Activated CD4-positive, alpha-beta memory T cell treated with anti-CD3 and anti-CD28 coated beads for 36 hours (primary cell): Measurements from ENCODE around the gene METTL2A. TPM values are rescaled to one million over a fixed set of nuclear protein-coding genes. Genes with fewer than 3 reads are reported as not detected.
A peak's percentile ranks its signal among the peaks of the same experiment; 100 is the strongest.
"Not testable (repeated sequence)": the region's sequence is repeated elsewhere in the genome, so short reads cannot be mapped to it uniquely, and the experiment has no call there.

Experiments
- CTCF ChIA-PET: fragments of 350-600 bp; sonication (Branson Sonifier 250); formaldehyde crosslinking; loops from one replicate; lab custom pipeline; 2021; ENCODE audit warnings: antibody characterized with exemption, inconsistent platforms; lab: Charles Lee
- POLR2A ChIA-PET: fragments of 350-600 bp; sonication (Branson Sonifier 250); formaldehyde crosslinking; loops from one replicate; lab custom pipeline; 2021; ENCODE audit warnings: antibody characterized with exemption; lab: Charles Lee
- DNase-seq: peaks from one replicate; pipeline ENCODE4 v3.0.0-alpha.2; 2020
- H3K27ac Mint-ChIP-seq: one replicate; pipeline ENCODE4 v1.8.0; 2021; ENCODE audit warnings: mixed read lengths
- H3K27me3 Mint-ChIP-seq: one replicate; pipeline ENCODE4 v1.8.0; 2021; ENCODE audit warnings: mixed read lengths
- H3K36me3 Mint-ChIP-seq: one replicate; pipeline ENCODE4 v1.8.0; 2021; ENCODE audit warnings: mixed read lengths
- H3K4me1 Mint-ChIP-seq: one replicate; pipeline ENCODE4 v1.8.0; 2021; ENCODE audit warnings: low read depth, mixed read lengths
- H3K4me3 Mint-ChIP-seq: one replicate; pipeline ENCODE4 v1.8.0; 2021; ENCODE audit warnings: mild to moderate bottlenecking, mixed read lengths
- H3K9me3 Mint-ChIP-seq: one replicate; pipeline ENCODE4 v1.8.0; 2021; ENCODE audit warnings: mixed read lengths
- intact Hi-C: fragments of 100-400 bp; cut with micrococcal nuclease; formaldehyde crosslinking; loops from one replicate; pipeline ENCODE4 v1.15.1; 2023
- total RNA-seq, 2 experiments: library from RNA; stranded (reverse); gene quantifications; one replicate each; pipeline ENCODE4 v1.2.3, GENCODE V29; 2021

The METTL2A gene
- total RNA-seq, 2 experiments from 2014 or later = 26.6 to 27.4 TPM

DNA sequence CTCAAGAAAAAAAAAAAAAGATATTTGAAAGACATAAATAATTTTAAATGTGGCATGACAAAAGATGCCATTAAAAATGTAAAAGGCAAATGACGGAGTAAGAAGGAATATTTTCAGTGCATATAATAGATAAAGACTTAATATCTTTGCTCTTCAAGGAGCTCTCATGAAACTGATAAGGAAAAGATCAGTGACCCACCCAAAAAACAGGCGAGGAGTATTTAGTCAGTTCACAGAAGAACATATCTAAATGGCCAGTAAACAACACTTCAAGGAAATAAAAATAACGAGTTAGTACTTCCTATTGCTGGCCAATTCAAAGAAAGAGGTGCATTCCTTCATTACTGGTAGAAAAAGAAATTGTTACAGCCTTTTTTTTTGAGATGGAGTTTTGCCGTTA, 22.1 kb downstream of the METTL2A start:
- H3K4me1 Mint-ChIP-seq, H3K27ac Mint-ChIP-seq, intact Hi-C loops, H3K9me3 Mint-ChIP-seq, H3K4me3 Mint-ChIP-seq, CTCF ChIA-PET, H3K27me3 Mint-ChIP-seq, DNase-seq, POLR2A ChIA-PET: not testable (repeated sequence)
- peaks cover 35% of the 10 kb centered on the region for H3K36me3 Mint-ChIP-seq

- H3K27ac Mint-ChIP-seq, intact Hi-C loops, H3K9me3 Mint-ChIP-seq, H3K4me1 Mint-ChIP-seq, H3K4me3 Mint-ChIP-seq, H3K27me3 Mint-ChIP-seq, CTCF ChIA-PET, DNase-seq, POLR2A ChIA-PET: not testable (repeated sequence)
- peaks cover 18% of the 10 kb centered on the region for H3K36me3 Mint-ChIP-seq
Observed at GRCh38 chr17:62452195-62452594, 28.5 kb downstream of the METTL2A start.

DNA sequence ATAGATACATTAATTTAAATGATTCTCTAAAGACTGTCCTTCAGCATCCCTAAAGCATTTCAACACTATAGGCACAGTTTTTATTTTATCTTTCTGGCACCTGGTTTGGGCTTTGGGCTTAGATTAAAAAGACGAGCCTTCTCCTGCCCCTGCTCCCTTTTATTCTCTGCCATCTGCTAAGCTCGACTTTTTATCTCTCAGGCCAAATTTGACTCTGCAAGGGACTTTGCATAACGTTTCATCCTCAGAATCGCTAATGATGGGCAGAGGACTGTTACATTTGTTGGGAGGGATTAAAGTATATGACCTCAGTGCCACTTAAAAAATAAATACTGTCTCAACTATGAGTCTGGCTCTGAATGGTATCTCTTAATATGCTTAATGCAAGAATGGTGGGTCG, 29.3 kb downstream of the METTL2A start:
- CTCF ChIA-PET, H3K27me3 Mint-ChIP-seq, POLR2A ChIA-PET, H3K9me3 Mint-ChIP-seq, DNase-seq, H3K27ac Mint-ChIP-seq, intact Hi-C loops, H3K4me3 Mint-ChIP-seq: not testable (repeated sequence)
- Mint-ChIP-seq H3K4me1 (peaks cover 12% of the 10 kb centered on the region), H3K36me3 (peaks cover 13% of the 10 kb centered on the region)

- H3K27ac Mint-ChIP-seq = peak overlapping the region; percentile 28
- intact Hi-C loops, DNase-seq, H3K27me3 Mint-ChIP-seq, H3K9me3 Mint-ChIP-seq, H3K4me3 Mint-ChIP-seq, POLR2A ChIA-PET, CTCF ChIA-PET: not testable (repeated sequence)
- H3K4me1 Mint-ChIP-seq = peaks cover 18% of the 10 kb centered on the region
- H3K36me3 Mint-ChIP-seq = peaks cover 10% of the 10 kb centered on the region
Observed at GRCh38 chr17:62453656-62454055, 30.0 kb downstream of the METTL2A start.

DNA sequence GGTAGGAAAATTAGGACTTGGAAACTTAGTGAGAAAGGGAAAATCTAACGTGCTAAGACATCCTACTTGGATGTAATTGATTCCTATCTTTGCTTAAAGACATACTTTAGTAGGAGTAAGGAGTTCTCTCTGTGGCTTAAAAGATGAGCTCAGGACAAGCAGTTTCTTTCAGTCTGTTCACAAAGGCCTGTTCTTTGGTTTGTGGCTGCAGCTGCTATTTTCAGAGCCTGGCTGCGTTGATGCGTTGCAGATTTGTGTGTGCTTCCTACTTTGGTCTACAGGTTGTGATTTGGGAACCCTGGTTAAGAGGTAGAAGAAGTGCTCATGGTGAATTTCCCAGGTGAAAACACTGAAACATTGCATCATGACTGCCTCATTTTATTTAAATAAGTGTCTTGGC, 30.4 kb downstream of the METTL2A start:
- CTCF ChIA-PET, H3K9me3 Mint-ChIP-seq, intact Hi-C loops, H3K36me3 Mint-ChIP-seq, POLR2A ChIA-PET, H3K27me3 Mint-ChIP-seq, DNase-seq, H3K4me3 Mint-ChIP-seq, H3K27ac Mint-ChIP-seq: not testable (repeated sequence)
- peaks cover 19% of the 10 kb centered on the region for H3K4me1 Mint-ChIP-seq

DNA sequence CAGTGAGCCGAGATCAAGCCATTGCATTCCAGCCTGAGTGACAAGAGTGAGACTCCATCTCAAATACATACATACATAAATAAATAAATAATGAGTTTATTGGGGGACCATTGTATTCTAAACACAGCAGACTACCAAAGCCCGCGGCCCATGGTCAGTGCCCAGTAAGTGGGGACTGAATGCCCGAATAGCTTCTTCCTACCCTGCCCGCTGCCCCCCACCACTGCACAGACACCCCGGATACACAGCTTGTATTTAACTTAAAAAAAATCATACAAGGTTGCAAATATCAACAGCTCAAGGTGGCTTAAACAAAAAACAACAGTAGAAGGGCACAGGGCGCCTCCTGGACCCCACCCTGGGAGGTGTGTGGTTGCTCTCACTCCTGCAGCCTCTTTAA, 32.3 kb downstream of the METTL2A start:
- POLR2A ChIA-PET = no interaction called here
- DNase-seq = no peak
- no peaks in the 10 kb centered on the region for H3K27me3 Mint-ChIP-seq
- H3K4me1 Mint-ChIP-seq = peaks cover 19% of the 10 kb centered on the region
- H3K27ac Mint-ChIP-seq = no peak overlapping the region
- intact Hi-C loops = no loop called here
- CTCF ChIA-PET = no interaction called here
- no peaks in the 10 kb centered on the region for H3K9me3 Mint-ChIP-seq
- H3K36me3 Mint-ChIP-seq = peaks cover 2% of the 10 kb centered on the region
- H3K4me3 Mint-ChIP-seq = no peak overlapping the region

DNA sequence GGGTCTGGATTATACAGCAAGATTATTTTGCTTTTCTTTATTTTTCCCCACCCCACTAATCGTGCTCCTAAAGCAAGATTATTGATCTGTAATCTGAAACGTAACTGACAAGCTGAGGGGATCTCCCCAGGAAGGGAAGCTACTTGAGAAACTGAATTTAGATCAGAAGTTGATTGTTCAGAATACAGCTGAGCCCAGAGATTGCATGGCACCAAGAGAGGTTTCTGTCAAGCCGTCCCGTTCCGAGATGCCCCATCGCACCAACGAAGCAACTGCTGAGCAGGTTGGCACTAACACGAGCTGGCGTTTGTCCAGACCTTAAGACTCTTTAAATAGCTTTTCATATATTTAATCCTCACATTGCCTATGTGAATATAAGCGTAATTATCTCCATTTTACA, 34.8 kb downstream of the METTL2A start:
- H3K4me3 Mint-ChIP-seq, DNase-seq, H3K27me3 Mint-ChIP-seq, H3K27ac Mint-ChIP-seq, H3K9me3 Mint-ChIP-seq, intact Hi-C loops, H3K36me3 Mint-ChIP-seq, POLR2A ChIA-PET: not testable (repeated sequence)
- CTCF ChIA-PET = interaction anchor here (0.6 kb wide), 1 partner anchor 300 kb away, joined by 3 read pairs; no protein-coding TSS in a partner anchor
- H3K4me1 Mint-ChIP-seq = peaks cover 19% of the 10 kb centered on the region

DNA sequence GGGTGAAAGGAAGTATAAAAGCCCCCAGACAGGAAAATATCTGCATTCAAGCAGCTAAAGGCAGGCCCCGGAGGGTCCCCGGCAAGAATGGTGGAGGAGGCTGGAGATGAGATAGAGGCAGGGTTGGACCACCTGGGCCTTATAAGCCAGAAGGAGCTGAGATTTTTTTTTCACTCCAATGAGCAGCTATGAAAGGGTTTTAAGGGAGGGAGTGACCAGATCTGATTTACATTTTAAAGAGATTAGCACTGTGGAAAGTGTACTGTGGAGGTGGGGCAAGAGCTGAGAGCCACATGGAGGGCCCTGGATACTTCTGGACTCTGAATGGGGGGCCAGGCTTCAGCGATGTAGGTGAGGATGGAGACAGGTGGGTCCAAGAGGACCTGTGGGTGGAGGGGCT, 40.7 kb downstream of the METTL2A start:
- DNase-seq, H3K4me1 Mint-ChIP-seq, H3K36me3 Mint-ChIP-seq, H3K9me3 Mint-ChIP-seq, H3K4me3 Mint-ChIP-seq, POLR2A ChIA-PET, H3K27me3 Mint-ChIP-seq, intact Hi-C loops, H3K27ac Mint-ChIP-seq, CTCF ChIA-PET: not testable (repeated sequence)

DNA sequence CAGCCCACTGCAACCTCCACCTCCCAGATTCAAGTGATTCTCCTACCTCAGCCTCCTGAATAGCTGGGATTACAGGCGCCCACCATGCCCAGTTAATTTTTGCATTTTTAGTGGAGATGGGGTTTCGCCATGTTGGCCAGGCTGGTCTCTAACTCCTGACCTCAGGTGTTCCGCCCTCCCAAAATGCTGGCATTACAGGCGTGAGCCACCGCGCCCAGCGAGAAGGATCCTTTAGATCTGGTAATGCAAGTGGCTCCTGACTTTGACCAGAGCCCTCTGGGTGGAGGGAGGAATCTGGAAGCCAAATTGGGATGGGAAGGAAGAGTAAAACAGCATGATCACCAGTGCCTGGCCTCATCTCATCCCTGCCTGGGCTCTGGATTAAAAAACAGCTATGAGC, 41.6 kb downstream of the METTL2A start:
- H3K36me3 Mint-ChIP-seq, POLR2A ChIA-PET, H3K4me3 Mint-ChIP-seq, DNase-seq, H3K9me3 Mint-ChIP-seq, H3K27me3 Mint-ChIP-seq, H3K27ac Mint-ChIP-seq, H3K4me1 Mint-ChIP-seq, intact Hi-C loops, CTCF ChIA-PET: not testable (repeated sequence)

- H3K4me1 Mint-ChIP-seq, intact Hi-C loops, H3K4me3 Mint-ChIP-seq, POLR2A ChIA-PET, H3K27me3 Mint-ChIP-seq, CTCF ChIA-PET, H3K36me3 Mint-ChIP-seq, H3K9me3 Mint-ChIP-seq: not testable (repeated sequence)
- DNase-seq = peak; percentile 80
- peak overlapping the region; percentile 75 for H3K27ac Mint-ChIP-seq
Observed at GRCh38 chr17:62470666-62471379, 47.1 kb downstream of the METTL2A start.

DNA sequence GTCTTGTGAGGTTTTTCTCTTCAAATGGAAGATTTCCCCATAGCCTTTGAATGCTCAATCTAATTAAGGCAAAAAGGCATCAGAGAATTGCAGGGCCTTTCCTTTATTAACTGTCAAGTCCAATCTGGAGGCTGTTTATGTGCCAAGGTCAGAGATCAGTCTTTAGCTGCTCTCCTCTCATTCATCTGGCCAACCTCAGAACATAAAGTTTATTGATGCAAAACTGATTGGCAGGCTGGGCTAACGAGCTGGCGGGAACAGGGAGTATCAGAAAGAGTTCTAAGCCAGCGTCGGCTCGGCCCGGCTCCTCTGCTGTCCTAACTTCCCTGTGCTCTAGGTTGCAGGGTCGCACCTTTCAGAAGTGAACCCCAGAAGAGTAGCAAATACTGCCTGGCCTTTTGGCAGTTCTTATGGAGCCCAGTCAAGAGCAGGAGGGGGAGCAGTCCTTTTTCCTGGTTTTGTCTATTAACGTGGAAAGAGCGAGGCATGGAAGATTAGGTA, 47.7 kb downstream of the METTL2A start:
- H3K4me3 Mint-ChIP-seq, intact Hi-C loops, CTCF ChIA-PET, H3K27me3 Mint-ChIP-seq, POLR2A ChIA-PET, H3K36me3 Mint-ChIP-seq, DNase-seq, H3K9me3 Mint-ChIP-seq, H3K4me1 Mint-ChIP-seq: not testable (repeated sequence)
- peak overlapping the region; percentile 24 for H3K27ac Mint-ChIP-seq

DNA sequence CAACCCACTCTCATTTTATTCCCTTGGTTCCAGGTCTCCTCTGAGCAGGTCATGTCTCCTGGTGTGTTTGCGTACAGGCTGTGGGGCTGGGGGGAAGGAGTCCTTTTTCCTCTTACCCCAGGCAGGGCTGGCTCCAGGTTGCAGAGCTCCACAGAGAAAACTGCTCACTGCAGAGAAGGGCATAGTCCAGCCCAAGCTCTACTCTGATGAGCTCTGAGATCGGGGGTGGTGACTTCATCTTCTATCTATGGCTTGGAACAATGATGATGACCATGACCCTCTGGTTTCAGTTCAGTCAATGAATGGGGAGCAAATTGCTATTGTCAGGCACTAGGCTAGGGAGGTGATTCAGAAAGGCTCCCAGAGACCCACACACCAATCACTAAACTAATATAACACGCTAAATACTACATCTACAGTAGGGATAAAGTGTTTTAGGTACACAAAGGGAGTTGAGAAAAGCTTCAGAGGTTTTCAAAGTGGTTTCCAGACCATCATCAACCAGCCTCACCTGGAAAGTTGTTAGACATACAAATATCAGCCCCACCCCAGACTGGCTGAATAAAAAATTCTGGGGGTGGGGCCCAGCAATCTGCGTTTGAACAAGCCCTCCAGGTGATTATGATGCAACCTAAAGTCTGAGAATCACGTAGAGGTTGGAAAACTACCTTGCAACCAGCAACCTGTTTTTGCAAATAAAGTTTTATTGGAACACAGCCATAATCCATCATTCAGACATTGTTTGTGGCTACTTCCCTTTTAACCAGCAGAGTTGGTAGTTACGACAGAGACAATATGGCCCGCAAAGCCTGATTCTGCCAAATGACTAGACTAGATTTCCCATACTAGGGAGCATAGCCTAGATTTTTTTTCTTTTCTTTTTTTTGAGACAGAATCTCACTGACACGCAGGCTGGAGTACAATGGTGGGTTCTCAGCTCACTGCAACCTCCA, 49.6 kb downstream of the METTL2A start:
- POLR2A ChIA-PET, H3K27me3 Mint-ChIP-seq, H3K36me3 Mint-ChIP-seq, H3K9me3 Mint-ChIP-seq, DNase-seq, H3K4me3 Mint-ChIP-seq, H3K27ac Mint-ChIP-seq, intact Hi-C loops, CTCF ChIA-PET: not testable (repeated sequence)
- peaks cover 12% of the 10 kb centered on the region for H3K4me1 Mint-ChIP-seq
